Measurements from ENCODE around the gene SEC14L1.
"Not testable (repeated sequence)": the region's sequence is repeated elsewhere in the genome, so short reads cannot be mapped to it uniquely, and the experiment has no call there.

SEC14L1 gene

DNA sequence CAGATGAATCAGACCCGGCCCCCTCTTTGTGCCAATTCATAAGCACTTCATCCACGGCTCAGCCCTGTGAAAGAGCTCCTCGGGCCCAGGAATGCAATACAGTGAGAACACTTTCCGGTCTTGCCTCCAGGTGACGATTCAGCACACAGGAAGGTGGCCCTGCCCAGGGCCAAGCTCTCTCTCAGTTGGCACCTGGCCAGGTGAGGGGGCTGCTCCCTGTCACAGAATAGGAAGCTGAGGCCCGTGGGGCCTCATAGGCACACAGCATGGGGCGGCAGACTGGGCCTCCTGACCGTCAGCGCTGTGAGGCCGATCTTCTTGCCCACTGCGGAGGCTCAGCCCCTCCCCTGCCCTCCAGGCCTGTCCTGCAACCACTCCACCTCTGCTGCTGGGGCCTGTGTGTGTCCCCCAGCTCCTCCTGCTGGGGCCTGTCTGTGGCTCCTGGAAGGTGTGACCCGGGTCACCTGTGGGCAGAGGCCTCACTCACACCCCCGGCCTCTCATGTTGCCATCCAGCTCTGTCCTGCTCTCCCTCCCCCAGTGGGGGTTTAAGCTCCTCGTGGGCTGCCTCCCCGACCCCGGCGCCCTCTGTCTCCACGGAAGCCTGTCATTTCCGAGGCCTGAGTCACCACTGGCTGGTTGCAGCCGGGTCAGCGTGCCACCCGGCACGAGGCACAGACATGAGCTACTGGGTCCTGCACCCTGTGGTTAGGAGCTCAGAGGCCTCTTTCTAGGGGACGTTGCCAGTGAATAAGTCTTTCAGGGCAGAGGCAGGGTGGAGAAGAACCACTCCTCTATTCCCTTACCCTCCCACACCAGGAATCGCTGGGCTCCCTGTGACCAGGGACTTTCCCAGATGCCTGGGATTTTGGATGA, 114.4 kb downstream of the SEC14L1 start:
- no peaks in the 10 kb centered on the region for H3K36me3 Mint-ChIP-seq (ENCODE audit: low read depth)
- H3K27ac Mint-ChIP-seq: peak overlapping the region; percentile 53 to 85 (median 66)
- peaks cover 10% of the 10 kb centered on the region for H3K27me3 Mint-ChIP-seq (ENCODE audit: low read depth)
- no peaks in the 10 kb centered on the region for H3K9me3 Mint-ChIP-seq
- TF ChIP-seq, protein P1, sequence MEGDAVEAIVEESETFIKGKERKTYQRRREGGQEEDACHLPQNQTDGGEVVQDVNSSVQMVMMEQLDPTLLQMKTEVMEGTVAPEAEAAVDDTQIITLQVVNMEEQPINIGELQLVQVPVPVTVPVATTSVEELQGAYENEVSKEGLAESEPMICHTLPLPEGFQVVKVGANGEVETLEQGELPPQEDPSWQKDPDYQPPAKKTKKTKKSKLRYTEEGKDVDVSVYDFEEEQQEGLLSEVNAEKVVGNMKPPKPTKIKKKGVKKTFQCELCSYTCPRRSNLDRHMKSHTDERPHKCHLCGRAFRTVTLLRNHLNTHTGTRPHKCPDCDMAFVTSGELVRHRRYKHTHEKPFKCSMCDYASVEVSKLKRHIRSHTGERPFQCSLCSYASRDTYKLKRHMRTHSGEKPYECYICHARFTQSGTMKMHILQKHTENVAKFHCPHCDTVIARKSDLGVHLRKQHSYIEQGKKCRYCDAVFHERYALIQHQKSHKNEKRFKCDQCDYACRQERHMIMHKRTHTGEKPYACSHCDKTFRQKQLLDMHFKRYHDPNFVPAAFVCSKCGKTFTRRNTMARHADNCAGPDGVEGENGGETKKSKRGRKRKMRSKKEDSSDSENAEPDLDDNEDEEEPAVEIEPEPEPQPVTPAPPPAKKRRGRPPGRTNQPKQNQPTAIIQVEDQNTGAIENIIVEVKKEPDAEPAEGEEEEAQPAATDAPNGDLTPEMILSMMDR (IDR thresholded peaks at IDR 0.05; ENCODE audit: unreplicated experiment in 3 of 3): no peak
- H3K4me1 Mint-ChIP-seq: peaks cover 9% of the 10 kb centered on the region
- no peak overlapping the region for H3K4me3 Mint-ChIP-seq

- not testable (repeated sequence) for H3K4me3 Mint-ChIP-seq; H3K4me1 Mint-ChIP-seq; H3K36me3 Mint-ChIP-seq (ENCODE audit: low read depth); H3K9me3 Mint-ChIP-seq; H3K27ac Mint-ChIP-seq
- H3K27me3 Mint-ChIP-seq (ENCODE audit: low read depth): peaks cover 10% of the 10 kb centered on the region
Observed at GRCh38 chr17:77255970-77256369, 115.2 kb downstream of the SEC14L1 start.

- H3K27me3 Mint-ChIP-seq (ENCODE audit: low read depth): peaks cover 10% of the 10 kb centered on the region
Observed at GRCh38 chr17:77256710-77257109, 115.9 kb downstream of the SEC14L1 start.

DNA sequence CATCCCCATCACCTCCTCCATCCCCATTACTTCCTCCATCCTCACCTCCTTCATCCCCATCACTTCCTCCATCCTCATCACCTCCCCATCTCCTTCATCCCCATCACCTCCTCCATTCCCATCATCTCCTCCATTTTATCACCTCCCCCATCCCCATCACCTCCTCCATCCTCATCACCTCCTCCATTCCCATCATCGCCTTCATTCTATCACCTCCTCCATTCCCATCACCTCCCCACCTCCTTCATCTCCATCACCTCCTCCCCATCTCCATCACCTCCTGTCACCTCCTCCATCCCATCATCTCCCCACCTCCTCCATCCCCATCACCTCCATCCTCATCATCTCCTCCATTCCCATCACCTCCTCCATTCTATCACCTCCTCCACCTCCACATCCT, 116.4 kb downstream of the SEC14L1 start:
- Mint-ChIP-seq H3K27ac (no peak overlapping the region), H3K9me3 (no peaks in the 10 kb centered on the region), H3K36me3 (ENCODE audit: low read depth) (no peaks in the 10 kb centered on the region), H3K4me1 (peaks cover 9% of the 10 kb centered on the region), H3K27me3 (ENCODE audit: low read depth) (peaks cover 10% of the 10 kb centered on the region), H3K4me3 (no peak overlapping the region)
- TF ChIP-seq, protein P1 (IDR thresholded peaks at IDR 0.05; ENCODE audit: unreplicated experiment in 3 of 3): no peak

More at GRCh38 chr17:77256710-77257109, 115.9 kb downstream of the SEC14L1 start:
- H3K27ac Mint-ChIP-seq: no peak overlapping the region
- TF ChIP-seq, protein P1 (IDR thresholded peaks at IDR 0.05; ENCODE audit: unreplicated experiment in 3 of 3): no peak
- H3K36me3 Mint-ChIP-seq (ENCODE audit: low read depth): no peaks in the 10 kb centered on the region
- no peak overlapping the region for H3K4me3 Mint-ChIP-seq
- H3K4me1 Mint-ChIP-seq: peaks cover 9% of the 10 kb centered on the region
- no peaks in the 10 kb centered on the region for H3K9me3 Mint-ChIP-seq

DNA sequence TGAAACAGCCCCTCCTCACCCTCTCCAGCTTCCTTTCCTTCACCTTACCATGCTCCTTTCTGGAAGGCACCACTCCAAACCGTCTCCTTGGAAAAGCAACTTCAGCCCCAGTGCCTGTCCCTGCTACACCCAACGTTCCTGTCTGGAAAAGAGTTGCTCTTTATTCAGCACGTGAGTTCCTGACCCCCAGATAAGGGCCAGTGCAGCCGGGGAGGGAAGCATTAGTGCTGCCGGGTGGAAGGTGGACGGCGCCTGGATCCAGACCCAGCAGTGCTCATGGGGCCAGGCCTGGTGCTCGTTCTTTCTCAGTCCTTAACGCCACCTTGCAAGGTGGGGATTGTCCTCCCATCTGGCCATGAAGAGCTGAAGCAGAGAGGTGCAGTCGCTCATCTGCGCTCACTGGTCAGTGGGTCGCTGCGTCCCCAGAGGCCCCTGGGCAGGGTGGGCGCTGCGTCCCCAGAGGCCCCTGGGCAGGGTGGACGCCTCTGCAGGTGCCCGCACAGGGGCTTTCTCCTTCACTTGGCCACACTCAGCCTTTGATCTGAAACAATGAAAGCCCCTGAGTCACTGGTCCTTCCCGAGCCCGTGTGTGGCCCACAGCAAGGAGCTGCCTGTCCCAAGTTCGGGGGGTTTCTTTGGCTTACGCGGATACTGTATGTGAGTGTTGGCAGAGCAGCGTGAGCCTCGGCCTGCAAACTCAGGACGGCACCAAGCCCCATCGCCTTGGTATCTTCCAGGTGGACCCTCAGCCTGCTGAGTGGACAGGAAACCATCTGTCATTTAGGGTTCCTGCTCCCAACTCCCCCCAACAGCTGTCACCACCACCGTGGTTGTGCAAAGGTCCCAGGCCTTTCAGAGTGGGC, 117.1 kb downstream of the SEC14L1 start:
- TF ChIP-seq, protein P1 (IDR thresholded peaks at IDR 0.05; ENCODE audit: unreplicated experiment in 3 of 3): no peak
- no peaks in the 10 kb centered on the region for H3K36me3 Mint-ChIP-seq (ENCODE audit: low read depth)

DNA sequence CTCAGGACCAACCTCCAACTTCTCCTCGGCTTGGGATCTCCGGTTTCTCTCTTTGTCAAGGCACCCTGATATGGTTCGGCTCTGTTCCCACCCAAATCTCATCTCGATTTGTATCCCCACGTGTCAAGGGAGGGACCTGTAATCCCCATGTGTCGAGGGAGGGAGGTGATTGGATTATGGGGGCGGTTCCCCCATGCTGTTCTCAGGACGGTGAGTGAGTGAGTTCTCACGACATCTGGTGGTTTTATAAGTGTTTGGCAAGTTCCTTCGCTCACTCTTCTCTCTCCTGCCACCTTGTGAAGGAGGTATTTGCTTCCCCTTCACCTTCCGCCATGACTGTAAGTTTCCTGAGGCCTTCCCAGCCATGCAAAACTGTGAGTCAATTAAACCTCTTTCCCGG, 117.9 kb downstream of the SEC14L1 start:
- Mint-ChIP-seq H3K36me3 (ENCODE audit: low read depth) (no peaks in the 10 kb centered on the region), H3K9me3 (no peaks in the 10 kb centered on the region), H3K4me3 (no peak overlapping the region), H3K4me1 (peaks cover 2% of the 10 kb centered on the region), H3K27ac (no peak overlapping the region), H3K27me3 (ENCODE audit: low read depth) (peaks cover 10% of the 10 kb centered on the region)
- TF ChIP-seq, protein P1 (IDR thresholded peaks at IDR 0.05; ENCODE audit: unreplicated experiment in 3 of 3): no peak

More for the DNA sequence above, 117.1 kb downstream of the SEC14L1 start:
- Mint-ChIP-seq H3K4me3 (no peak overlapping the region), H3K27me3 (ENCODE audit: low read depth) (peaks cover 10% of the 10 kb centered on the region), H3K27ac (no peak overlapping the region), H3K9me3 (no peaks in the 10 kb centered on the region), H3K4me1 (peaks cover 5% of the 10 kb centered on the region)

All from nephron (organoid).